ENCODE measurements around the gene RAB6B.

DNA sequence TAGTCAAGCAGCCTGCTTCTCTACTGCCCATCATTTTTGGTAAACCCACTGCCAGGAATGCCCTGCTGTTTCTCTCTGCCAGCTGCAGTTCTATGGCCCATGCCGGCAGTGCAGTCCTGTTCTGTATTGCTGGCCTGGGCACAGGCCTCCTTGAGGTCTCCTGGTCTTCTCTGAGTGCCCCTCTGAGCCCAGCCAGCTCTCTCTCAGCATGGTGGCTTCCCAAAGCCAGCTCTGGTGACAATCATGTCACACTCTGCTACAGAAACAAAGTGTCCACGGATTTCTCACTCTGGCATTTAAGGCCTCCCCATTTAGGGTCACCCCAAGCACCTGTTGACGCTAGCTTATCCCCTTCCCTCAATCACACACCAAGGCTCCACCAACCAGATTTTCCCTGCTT lies 65.6 kb downstream of the RAB6B start:
- no peak for TF ChIP-seq ZNF776 (tag by site-specific recombination; IDR thresholded peaks at IDR 0.05; ENCODE audit: borderline replicate concordance)
- TF ChIP-seq, protein P1, sequence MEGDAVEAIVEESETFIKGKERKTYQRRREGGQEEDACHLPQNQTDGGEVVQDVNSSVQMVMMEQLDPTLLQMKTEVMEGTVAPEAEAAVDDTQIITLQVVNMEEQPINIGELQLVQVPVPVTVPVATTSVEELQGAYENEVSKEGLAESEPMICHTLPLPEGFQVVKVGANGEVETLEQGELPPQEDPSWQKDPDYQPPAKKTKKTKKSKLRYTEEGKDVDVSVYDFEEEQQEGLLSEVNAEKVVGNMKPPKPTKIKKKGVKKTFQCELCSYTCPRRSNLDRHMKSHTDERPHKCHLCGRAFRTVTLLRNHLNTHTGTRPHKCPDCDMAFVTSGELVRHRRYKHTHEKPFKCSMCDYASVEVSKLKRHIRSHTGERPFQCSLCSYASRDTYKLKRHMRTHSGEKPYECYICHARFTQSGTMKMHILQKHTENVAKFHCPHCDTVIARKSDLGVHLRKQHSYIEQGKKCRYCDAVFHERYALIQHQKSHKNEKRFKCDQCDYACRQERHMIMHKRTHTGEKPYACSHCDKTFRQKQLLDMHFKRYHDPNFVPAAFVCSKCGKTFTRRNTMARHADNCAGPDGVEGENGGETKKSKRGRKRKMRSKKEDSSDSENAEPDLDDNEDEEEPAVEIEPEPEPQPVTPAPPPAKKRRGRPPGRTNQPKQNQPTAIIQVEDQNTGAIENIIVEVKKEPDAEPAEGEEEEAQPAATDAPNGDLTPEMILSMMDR (tag by site-specific recombination; IDR thresholded peaks at IDR 0.05) = no peak
- no peak for TF ChIP-seq ZNF558 (tag by site-specific recombination; IDR thresholded peaks at IDR 0.05)
- no peak for TF ChIP-seq ZNF629 (tag by site-specific recombination; IDR thresholded peaks at IDR 0.05)
- TF ChIP-seq ZNF792 (tag by site-specific recombination; IDR thresholded peaks at IDR 0.05) = no peak
- no peak for TF ChIP-seq PRDM1 (tag by site-specific recombination; IDR thresholded peaks at IDR 0.05)
- no peak for TF ChIP-seq ZNF837 (tag by site-specific recombination; IDR thresholded peaks at IDR 0.05)
- TF ChIP-seq, protein P2, sequence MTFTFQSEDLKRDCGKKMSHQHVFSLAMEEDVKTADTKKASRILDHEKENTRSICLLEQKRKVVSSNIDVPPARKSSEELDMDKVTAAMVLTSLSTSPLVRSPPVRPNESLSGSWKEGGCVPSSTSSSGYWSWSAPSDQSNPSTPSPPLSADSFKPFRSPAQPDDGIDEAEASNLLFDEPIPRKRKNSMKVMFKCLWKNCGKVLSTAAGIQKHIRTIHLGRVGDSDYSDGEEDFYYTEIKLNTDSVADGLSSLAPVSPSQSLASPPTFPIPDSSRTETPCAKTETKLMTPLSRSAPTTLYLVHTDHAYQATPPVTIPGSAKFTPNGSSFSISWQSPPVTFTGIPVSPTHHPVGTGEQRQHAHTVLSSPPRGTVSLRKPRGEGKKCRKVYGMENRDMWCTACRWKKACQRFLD (tag by site-specific recombination; IDR thresholded peaks at IDR 0.05) = no peak

Data from HEK293 (cell line).